Measurements from ENCODE around the gene ITM2C.

ITM2C gene

GRCh38 chr2:230890646-230891045, 25.9 kb downstream of the ITM2C start:
- ChIA-PET POLR2A (no interaction called here), CTCF (interaction anchor here (0.5 to 1.3 kb wide), 3 partner anchors 11 to 97 kb away, joined by 3 to 4 read pairs (median 3); no protein-coding TSS in a partner anchor)
- Histone ChIP-seq H3K36me3 (ENCODE audit: control insufficient read depth in 2 of 2, insufficient read depth in 1 of 2, low read length in 2 of 2) (no peaks in the 10 kb centered on the region), H3K27ac (ENCODE audit: extremely low read depth, low read depth, low read length) (no peak overlapping the region), H3K9me3 (ENCODE audit: control insufficient read depth, insufficient read depth, low read depth, low read length) (no peaks in the 10 kb centered on the region), H3K4me1 (ENCODE audit: control insufficient read depth, insufficient read depth, low read length) (no peaks in the 10 kb centered on the region), H3K4me3 (ENCODE audit: low read depth, low read length) (no peak overlapping the region)
- TF ChIP-seq KLF7 (tag by site-specific recombination; IDR thresholded peaks at IDR 0.05; ENCODE audit: borderline replicate concordance) (no peak), ZNF335 (tag by site-specific recombination; conservative IDR thresholded peaks at IDR 0.05) (no peak), ZNF792 (tag by site-specific recombination; IDR thresholded peaks at IDR 0.05) (no peak), ZBTB21 (tag by site-specific recombination; IDR thresholded peaks at IDR 0.05) (no peak), ZNF146 (tag by site-specific recombination; IDR thresholded peaks at IDR 0.05) (no peak)

- H3K4me1 ChIP-seq (ENCODE audit: control insufficient read depth, insufficient read depth, low read length), result no peaks in the 10 kb centered on the region
- CTCF ChIA-PET, result interaction anchor here (0.5 to 1.5 kb wide), 5 partner anchors 11 to 97 kb away, joined by 3 to 4 read pairs (median 4); no protein-coding TSS in a partner anchor
- no peak overlapping the region for H3K27ac ChIP-seq (ENCODE audit: extremely low read depth, low read depth, low read length)
- TF ChIP-seq ZNF266 (tag by site-specific recombination; IDR thresholded peaks at IDR 0.05; ENCODE audit: low read depth), result no peak
- TF ChIP-seq PRDM10 (tag by site-specific recombination; IDR thresholded peaks at IDR 0.05), result no peak
- TF ChIP-seq ZNF560 (tag by site-specific recombination; IDR thresholded peaks at IDR 0.05; ENCODE audit: borderline replicate concordance), result no peak
- TF ChIP-seq ZNF664 (tag by site-specific recombination; IDR thresholded peaks at IDR 0.05), result no peak
- no peak for TF ChIP-seq ZNF792 (tag by site-specific recombination; IDR thresholded peaks at IDR 0.05)
- TF ChIP-seq ZBTB49 (tag by site-specific recombination; IDR thresholded peaks at IDR 0.05; ENCODE audit: low read depth), result no peak
- TF ChIP-seq ZNF76 (tag by site-specific recombination; IDR thresholded peaks at IDR 0.05; ENCODE audit: borderline replicate concordance, low read depth), result no peak
- TF ChIP-seq ZNF280C (tag by site-specific recombination; IDR thresholded peaks at IDR 0.05), result no peak
- no peak for TF ChIP-seq ZNF335 (tag by site-specific recombination; conservative IDR thresholded peaks at IDR 0.05)
- no peak for TF ChIP-seq RBAK (tag by site-specific recombination; IDR thresholded peaks at IDR 0.05)
- no peak for TF ChIP-seq ZNF416 (tag by site-specific recombination; IDR thresholded peaks at IDR 0.05)
- TF ChIP-seq ZNF544 (tag by site-specific recombination; IDR thresholded peaks at IDR 0.05), result no peak
- H3K9me3 ChIP-seq (ENCODE audit: control insufficient read depth, insufficient read depth, low read depth, low read length), result no peaks in the 10 kb centered on the region
- H3K36me3 ChIP-seq (ENCODE audit: control insufficient read depth in 2 of 2, insufficient read depth in 1 of 2, low read length in 2 of 2), result no peaks in the 10 kb centered on the region
- POLR2A ChIA-PET, result no interaction called here
- no peak overlapping the region for H3K4me3 ChIP-seq (ENCODE audit: low read depth, low read length)
Observed at GRCh38 chr2:230891064-230891463, 26.3 kb downstream of the ITM2C start.

Measured in HEK293 (cell line).